HG03139 (cell line): Measurements from ENCODE around the gene MTMR11.
A peak's percentile ranks its signal among the peaks of the same experiment; 100 is the strongest.
"Not testable (repeated sequence)": the region's sequence is repeated elsewhere in the genome, so short reads cannot be mapped to it uniquely, and the experiment has no call there.

Source experiments
- ATAC-seq: cut with Tn5 transposase; IDR thresholded peaks from one replicate; pipeline ENCODE4 v1.9.1; 2021; ENCODE audit not compliant: unreplicated experiment

The MTMR11 gene

GRCh38 chr1:149903836-149904491, 32.7 kb downstream of the MTMR11 start:
- no peak for ATAC-seq

GRCh38 chr1:149899460-149900284, 37.0 kb downstream of the MTMR11 start, which contains the start of gene BOLA1:
Gene BOLA1, plus strand, starts transcription at chr1:149899568. Its CDS starts 492 bp downstream, at chr1:149900060.
- peak; percentile 90 for ATAC-seq

GRCh38 chr1:149896575-149896974, 40.1 kb downstream of the MTMR11 start:
- no peak for ATAC-seq

- ATAC-seq, result no peak
Observed at GRCh38 chr1:149888999-149889289, 47.7 kb downstream of the MTMR11 start.

GRCh38 chr1:149888247-149888998, 48.3 kb downstream of the MTMR11 start:
- ATAC-seq, result peak; percentile 13

- ATAC-seq, result peak; percentile 41
Observed at GRCh38 chr1:149887456-149888246, 49.0 kb downstream of the MTMR11 start.

GRCh38 chr1:149887196-149887455, 49.6 kb downstream of the MTMR11 start:
- not testable (repeated sequence) for ATAC-seq

- ATAC-seq, result peak; percentile 41
Observed at GRCh38 chr1:149886396-149887195, 50.1 kb downstream of the MTMR11 start.

- not testable (repeated sequence) for ATAC-seq
Observed at GRCh38 chr1:149886121-149886395, 50.6 kb downstream of the MTMR11 start.

- ATAC-seq, result no peak
Observed at GRCh38 chr1:149885339-149886120, 51.1 kb downstream of the MTMR11 start.

- ATAC-seq, result no peak
Observed at GRCh38 chr1:149884433-149885338, 52.0 kb downstream of the MTMR11 start.

GRCh38 chr1:149883598-149884247, 53.0 kb downstream of the MTMR11 start:
- ATAC-seq, result no peak

GRCh38 chr1:149881876-149882275, 54.8 kb downstream of the MTMR11 start:
- no peak for ATAC-seq

GRCh38 chr1:149879556-149879955, 57.1 kb downstream of the MTMR11 start:
- no peak for ATAC-seq
